SK-N-MC (cell line): ENCODE results near the gene POLE2.

Experiments used
- EZH2 ChIP-seq: fragments of 200-600 bp; sonication (generic); IDR thresholded peaks from one replicate; pipeline ENCODE4 v1.6.1; 2017; ENCODE audit warnings: antibody characterized with exemption
- POLR2AphosphoS5 ChIP-seq: IDR thresholded peaks from 2 replicates; pipeline ENCODE4 v1.6.1; 2012; ENCODE audit warnings: mild to moderate bottlenecking, low read depth, low read length, borderline replicate concordance

- TF ChIP-seq POLR2AphosphoS5 (no peak), EZH2 (no peak)
These were observed 33.5 kb downstream of the POLE2 start for GRCh38 chr14:49654511-49654910.
